T47D (cell line): Measurements from ENCODE around the gene MTR.
"Not testable (repeated sequence)": the region's sequence is repeated elsewhere in the genome, so short reads cannot be mapped to it uniquely, and the experiment has no call there.

ENCODE experiments used
- DNase-seq, 2 experiments: peaks; one replicate each; pipeline versions ENCODE4 v3.0.0 to v3.0.0-alpha.2; 2011 to 2012; ENCODE audit warnings: low read depth in 1 of 2, low spot score in 1 of 2
- JUND ChIP-seq: IDR thresholded peaks from 2 replicates; pipeline ENCODE4 v1.6.1; 2012; ENCODE audit warnings: low read depth
- in situ Hi-C: cut with HindIII; loops from 2 replicates; pipeline ENCODE4 v1.10.0; 2016; ENCODE audit warnings: low sequenced_read_pairs, low pct_unique_long_range_greater_than_20kb

The MTR gene

DNA sequence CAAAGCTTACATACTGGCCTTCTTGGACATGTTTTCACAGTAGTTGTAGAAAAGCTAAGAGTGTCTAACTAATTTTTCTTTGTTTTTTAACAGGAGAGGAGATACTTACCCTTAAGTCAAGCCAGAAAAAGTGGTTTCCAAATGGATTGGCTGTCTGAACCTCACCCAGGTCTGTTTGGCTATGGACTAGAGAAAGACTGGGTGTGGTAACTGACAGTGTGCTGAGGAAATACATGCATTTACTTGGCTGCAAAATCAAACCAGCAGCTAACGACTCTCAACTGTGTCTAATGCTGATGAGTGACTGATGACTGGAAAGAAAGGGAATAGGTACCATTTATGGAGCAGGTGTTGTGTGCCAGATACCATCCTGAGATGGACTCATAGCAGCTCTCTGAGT lies 91.1 kb downstream of the MTR start:
- TF ChIP-seq JUND, result no peak
- no peak for DNase-seq
- in situ Hi-C loops, result no loop called here

DNA sequence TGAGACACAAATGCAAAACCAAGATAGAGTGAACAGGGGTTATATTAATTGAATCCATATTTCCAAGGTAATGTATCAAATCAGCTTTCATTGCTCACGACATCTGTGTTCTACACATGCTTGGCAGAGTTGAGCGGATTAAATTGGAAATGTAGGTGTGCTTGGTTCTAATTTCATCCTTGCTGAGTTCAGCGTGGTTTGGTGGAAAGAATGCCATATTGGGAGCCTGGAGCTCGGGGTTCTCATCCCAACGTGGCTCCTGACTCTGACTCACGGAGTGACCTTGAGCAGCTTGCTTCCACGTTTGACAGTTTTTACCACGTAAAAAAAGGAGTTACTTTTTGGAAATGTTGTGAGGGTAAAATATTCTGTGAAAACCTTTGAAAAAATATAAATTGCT lies 92.0 kb downstream of the MTR start:
- TF ChIP-seq JUND, result no peak
- no peak for DNase-seq
- in situ Hi-C loops, result no loop called here

DNA sequence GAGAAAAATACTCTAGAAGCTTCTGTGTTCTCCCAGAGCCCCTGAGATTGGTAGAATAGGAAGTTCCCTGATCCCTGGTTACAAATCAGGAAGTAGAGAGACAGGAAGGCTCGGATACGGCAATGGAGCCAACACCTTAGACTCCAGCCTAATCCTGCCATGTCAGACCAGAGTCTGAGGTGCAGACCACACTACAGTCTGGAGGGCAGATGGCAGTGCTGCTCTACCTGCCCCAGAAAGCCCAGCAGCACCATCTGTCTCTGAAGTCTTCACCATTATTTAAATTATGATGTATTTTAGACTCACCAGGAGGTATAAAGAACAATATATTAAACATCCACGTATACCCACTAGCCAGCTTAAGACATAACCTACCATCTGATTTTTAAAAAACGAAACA lies 93.0 kb downstream of the MTR start:
- DNase-seq, result no peak
- TF ChIP-seq JUND, result no peak
- in situ Hi-C loops, result no loop called here

DNA sequence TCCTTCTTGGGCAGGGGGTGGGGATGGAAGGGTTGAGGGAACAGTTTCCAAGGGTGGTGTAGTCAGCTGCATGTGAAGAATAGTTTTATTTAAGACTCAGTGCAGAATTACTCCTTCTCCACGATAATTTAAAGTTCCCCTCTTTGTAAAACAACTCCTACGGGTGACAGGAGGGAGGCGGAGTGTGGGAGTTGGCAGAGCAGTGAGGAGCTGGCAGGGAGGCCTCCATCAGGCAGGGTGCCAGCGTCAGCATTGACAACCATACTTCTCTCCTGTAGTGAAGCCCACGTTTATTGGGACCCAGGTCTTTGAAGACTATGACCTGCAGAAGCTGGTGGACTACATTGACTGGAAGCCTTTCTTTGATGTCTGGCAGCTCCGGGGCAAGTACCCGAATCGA lies 93.8 kb downstream of the MTR start:
- no peak for DNase-seq
- in situ Hi-C loops, result no loop called here
- TF ChIP-seq JUND, result no peak

DNA sequence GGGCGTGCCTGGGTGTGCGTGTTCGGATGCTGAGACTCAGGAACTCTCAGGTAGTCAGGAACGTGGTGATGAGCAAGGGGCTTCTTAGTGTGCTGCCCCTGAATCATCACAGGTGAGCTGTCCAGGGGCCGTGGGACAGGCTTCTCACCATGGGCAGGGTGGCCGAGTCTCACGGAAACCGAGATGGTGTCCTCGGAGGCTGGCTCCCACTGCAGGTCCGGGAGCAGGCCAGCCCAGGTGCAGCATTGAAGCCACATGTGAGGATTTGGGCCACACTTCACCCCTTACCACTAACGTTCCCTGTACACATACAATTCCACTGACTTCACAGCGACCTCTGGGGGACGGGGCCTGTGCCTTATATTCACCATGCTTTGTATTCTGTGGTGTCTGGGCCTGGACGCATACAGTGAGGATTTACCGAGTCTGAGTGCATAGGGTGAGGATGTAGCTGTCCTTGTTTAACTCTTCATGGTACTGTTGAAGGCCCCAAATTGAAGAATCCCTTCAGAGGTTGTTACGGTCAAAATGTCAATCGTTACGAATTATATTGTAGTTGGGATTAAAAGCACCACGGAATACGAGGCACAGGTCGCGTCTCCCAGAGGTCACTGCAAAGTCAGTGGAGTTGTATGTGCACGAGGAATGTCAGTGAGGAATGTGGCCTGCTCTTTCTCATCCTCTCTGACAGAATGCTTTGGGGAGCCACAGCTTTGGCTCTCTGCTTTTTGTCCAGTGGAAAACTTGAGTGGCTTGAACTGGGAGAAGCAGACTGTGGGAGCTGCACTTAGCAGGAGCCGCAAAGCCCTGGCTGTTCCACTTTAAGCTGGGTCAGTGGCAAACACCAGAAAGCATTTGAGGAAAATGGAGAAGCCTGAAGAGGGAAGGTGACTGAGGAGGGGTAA lies 95.3 kb downstream of the MTR start:
- no peak for TF ChIP-seq JUND
- in situ Hi-C loops, result no loop called here
- DNase-seq, result no peak

DNA sequence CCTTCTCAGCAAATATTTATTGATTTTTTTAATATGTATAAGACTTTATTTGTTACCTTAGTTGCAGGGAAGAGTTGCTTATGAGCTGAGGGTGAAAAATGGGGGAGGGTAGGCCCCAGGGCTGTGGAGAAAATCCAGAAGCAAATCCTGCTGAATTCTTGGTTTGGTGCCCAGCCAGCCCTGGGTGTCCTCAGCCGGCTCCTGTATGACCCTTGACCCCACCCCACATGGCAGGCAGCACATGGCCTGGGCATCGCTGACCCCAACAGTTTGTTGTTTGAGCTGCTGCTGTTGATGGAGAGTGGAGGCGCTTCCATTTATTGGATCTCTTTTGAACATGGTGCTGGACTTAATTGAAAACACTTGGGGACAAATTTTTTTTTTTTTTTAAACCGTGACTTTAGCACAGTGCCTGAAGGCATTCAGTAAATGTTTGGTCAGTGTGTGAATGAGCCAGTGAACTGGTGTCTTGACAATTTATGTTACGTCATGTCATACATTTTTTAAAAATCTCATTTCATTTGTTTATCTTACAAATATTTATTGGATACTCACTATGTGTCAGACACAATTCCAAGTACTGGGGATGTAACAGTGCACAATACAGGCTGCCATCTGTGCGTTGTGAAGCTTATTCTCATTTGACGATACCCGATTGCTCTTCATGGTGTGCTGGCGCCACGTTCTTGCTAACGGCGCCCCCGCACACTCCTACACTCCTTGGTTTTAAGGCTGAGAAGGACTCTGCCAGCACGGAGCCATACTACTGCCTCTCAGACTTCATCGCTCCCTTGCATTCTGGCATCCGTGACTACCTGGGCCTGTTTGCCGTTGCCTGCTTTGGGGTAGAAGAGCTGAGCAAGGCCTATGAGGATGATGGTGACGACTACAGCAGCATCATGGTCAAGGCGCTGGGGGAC lies 98.8 kb downstream of the MTR start:
- in situ Hi-C loops, result no loop called here
- DNase-seq, result peak in 1 of 2 experiments; percentile 37
- no peak for TF ChIP-seq JUND

DNA sequence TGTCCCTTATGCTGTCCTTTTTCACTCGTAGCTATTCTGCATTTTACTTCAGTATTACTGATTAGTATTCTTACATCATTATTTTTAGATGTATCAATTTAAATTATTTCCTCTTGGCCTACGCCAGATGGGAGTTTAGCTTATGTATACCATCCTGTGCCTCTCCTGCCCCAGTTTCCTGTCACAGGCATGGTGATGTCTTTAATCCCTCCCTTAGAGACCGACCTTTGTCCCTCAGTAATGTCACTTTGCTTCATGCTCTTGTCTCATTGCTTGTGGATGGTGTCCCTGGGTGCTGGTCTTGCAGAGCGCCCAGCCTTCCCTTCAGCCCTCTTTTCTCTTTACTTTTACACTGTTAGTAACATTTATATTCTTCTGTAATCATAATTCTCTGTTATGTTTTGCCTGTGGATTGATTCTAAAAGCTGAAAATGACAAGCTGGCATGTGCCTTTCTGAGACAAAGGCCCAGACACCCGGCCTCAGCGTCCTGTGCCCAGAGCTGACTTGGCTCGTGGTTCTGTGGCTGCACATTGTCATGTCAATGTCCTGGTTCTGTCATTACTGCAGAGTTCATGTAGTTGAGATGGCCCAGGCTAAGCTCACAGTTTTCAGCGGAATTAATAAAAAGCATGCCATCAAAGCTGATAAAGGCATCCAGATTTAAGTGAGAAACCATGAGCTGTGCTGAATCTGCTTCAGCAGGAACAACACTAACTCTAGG lies 100.7 kb downstream of the MTR start:
- no peak for DNase-seq
- TF ChIP-seq JUND, result no peak
- in situ Hi-C loops, result no loop called here

DNA sequence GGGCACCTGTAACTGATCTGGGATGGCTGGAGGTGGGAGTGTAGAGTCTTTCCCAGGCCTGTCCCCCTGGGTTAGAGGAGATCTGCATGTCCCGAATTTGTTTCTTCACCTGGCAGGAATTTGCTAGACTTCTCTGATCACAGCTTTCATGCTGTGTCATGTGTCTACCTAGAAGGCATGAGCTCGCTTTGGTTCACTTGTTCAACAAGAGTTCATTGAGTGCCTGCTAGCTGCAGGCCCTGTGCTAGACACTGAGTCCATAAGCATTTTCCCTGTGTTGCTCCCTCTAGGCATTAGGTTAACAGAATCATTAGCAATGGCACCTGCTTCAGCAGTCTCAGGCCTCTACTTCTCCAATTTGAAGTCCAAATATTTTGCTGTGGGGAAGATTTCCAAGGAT lies 101.6 kb downstream of the MTR start:
- in situ Hi-C loops, result no loop called here
- DNase-seq, result no peak
- no peak for TF ChIP-seq JUND

DNA sequence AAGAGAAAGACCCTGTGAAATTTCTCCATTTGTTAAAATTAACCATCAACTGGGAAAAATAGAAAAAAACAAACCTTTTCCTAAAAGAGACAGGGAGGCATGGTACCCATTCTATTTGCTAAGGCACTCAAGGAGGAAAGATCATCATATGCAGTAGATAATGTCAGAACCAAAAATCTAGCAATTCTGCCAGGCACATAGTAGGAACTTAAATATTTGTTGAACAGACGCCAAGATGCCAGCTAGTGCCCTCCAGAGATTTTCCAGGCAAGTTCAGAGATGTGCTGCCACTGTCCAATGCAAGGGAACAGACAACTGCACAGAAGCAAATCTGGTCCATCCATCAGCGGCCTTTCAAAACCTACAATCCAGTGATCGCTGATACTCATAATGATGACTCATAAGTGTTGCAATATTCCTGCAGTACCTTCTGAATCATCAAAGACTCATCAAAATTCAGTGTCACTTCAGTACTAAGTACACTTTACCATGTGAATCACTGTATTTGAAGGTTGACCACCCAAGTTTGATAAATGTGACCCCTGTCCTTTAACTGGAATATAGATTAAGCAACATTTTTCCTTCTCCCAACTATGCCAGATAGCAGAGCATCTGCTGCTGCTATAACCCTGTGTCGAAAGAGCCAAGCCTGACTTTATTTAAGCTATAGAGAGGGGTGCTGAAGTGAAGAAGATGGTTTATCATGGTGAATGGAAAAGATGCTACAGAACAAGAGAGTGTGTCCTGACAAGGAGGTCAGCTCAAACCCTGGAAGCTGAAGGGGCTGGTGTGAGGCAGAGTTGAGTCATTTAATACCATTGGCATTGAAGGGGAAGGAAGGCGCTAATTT lies 110.0 kb downstream of the MTR start:
- no peak for TF ChIP-seq JUND

DNA sequence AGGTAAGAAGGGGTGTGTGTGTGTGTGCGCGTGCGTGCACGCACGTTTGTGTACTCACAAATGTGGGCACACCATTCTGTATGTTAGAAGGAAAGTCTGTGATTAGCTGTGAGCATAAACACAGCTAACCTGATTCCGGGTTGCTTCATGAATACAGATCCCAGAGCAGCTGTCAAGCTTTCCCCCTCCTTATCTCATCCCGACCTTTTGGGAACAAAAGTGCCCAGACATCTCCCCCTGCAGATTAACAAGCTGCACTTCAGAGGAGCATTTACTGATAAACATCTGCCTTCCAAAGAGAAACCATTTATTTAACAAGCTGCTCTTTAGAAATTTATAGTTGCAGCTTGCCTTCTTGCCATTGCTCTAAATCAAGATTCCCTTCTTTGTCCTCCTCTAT lies 112.1 kb downstream of the MTR start:
- DNase-seq, result no peak
- in situ Hi-C loops, result no loop called here
- no peak for TF ChIP-seq JUND

More for the DNA sequence above, 110.0 kb downstream of the MTR start:
- in situ Hi-C loops, result no loop called here
- no peak for DNase-seq

DNA sequence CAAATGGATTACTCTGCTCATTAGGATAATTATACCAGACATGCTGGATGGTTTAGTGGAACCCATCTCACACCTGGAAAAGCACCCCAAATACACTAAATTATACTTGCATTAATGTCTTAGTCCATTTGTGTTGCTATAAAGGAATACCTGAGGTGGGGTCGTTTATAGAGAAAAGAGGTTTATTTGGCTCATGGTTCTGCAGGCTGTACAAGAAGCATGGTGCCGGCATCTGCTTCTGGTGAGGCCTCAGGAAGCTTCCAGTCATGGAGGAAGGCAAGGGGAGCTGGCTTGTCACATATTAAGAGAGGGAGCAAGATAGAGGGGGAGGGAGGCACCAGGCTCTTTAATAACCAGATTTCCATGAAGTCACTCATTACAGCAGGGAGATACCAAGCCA lies 113.6 kb downstream of the MTR start:
- in situ Hi-C loops, result no loop called here
- DNase-seq, result no peak
- TF ChIP-seq JUND, result no peak

DNA sequence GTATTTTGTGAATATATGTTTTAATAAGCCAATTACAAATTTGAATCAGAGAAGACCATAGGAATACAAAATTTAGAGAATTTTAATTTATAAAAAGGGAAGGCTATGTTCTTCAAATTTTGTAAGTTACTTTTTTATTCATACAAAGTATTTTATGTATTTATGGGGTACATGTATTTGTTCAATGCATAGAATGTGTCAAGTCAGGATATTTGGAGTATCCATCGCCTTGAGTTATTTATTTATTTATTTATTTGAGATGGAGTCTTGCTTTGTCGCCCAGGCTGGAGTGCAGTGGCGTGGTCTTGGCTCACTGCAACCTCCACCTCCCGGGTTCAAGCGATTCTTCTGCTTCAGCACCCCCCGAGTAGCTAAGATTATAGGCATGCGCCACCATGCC lies 116.0 kb downstream of the MTR start:
- in situ Hi-C loops, result not testable (repeated sequence)

More for the DNA sequence above, 116.0 kb downstream of the MTR start:
- not testable (repeated sequence) for DNase-seq
